Activated CD8-positive, alpha-beta memory T cell treated with anti-CD3 and anti-CD28 coated beads for 48 hours (primary cell): Measurements from ENCODE around the gene CERK.

Experiments
- DNase-seq, 3 experiments: peaks; one replicate each; pipeline ENCODE4 v3.0.0-alpha.2; 2020; ENCODE audit warnings: low read depth in 2 of 3, low spot score in 2 of 3

Gene CERK

GRCh38 chr22:46766611-46767010 lies 28.6 kb upstream of the CERK start:
- DNase-seq: no peak

GRCh38 chr22:46764779-46765485 lies 26.9 kb upstream of the CERK start:
- DNase-seq: no peak

GRCh38 chr22:46764140-46764680 lies 26.2 kb upstream of the CERK start:
- no peak for DNase-seq

- DNase-seq: no peak
Observed at GRCh38 chr22:46763051-46763705, 25.1 kb upstream of the CERK start.

GRCh38 chr22:46762238-46763050 lies 24.4 kb upstream of the CERK start, which contains the start of gene TBC1D22A:
TBC1D22A (plus strand) TSS chr22:46762650; CDS start chr22:46762787, 137 bp downstream.
- peak; percentile 82 to 94 (median 89) for DNase-seq

GRCh38 chr22:46761539-46762237 lies 23.6 kb upstream of the CERK start:
- no peak for DNase-seq

GRCh38 chr22:46761017-46761416 lies 23.0 kb upstream of the CERK start:
- no peak for DNase-seq

- DNase-seq: no peak
Observed at GRCh38 chr22:46758867-46759290, 20.8 kb upstream of the CERK start.

GRCh38 chr22:46758121-46758520 lies 20.1 kb upstream of the CERK start:
- no peak for DNase-seq

GRCh38 chr22:46757104-46757503 lies 19.1 kb upstream of the CERK start:
- no peak for DNase-seq

- no peak for DNase-seq
Observed at GRCh38 chr22:46756097-46756496, 18.0 kb upstream of the CERK start.

- DNase-seq: no peak
Observed at GRCh38 chr22:46755525-46755924, 17.5 kb upstream of the CERK start.

GRCh38 chr22:46754826-46755225 lies 16.8 kb upstream of the CERK start:
- no peak for DNase-seq

- DNase-seq: no peak
Observed at GRCh38 chr22:46754110-46754799, 16.2 kb upstream of the CERK start.

- DNase-seq: no peak
Observed at GRCh38 chr22:46753761-46754109, 15.7 kb upstream of the CERK start.

GRCh38 chr22:46753360-46753759 lies 15.3 kb upstream of the CERK start:
- DNase-seq: no peak

- DNase-seq: no peak
Observed at GRCh38 chr22:46752988-46753310, 14.9 kb upstream of the CERK start.

GRCh38 chr22:46752286-46752987 lies 14.4 kb upstream of the CERK start:
- DNase-seq: no peak

- no peak for DNase-seq
Observed at GRCh38 chr22:46750863-46751443, 12.9 kb upstream of the CERK start.

- no peak for DNase-seq
Observed at GRCh38 chr22:46750530-46750800, 12.4 kb upstream of the CERK start.
